H1 (cell line): Measurements from ENCODE around the gene TAF4. TPM values are rescaled to one million over a fixed set of nuclear protein-coding genes. Genes with fewer than 3 reads are reported as not detected.

Source experiments
- CTCF ChIA-PET: fragments of 300-600 bp; sonication (Branson Sonifier 250); formaldehyde crosslinking; loops from one replicate; lab custom pipeline; 2021; ENCODE audit not compliant: partially characterized antibody; lab: Charles Lee
- POLR2A ChIA-PET: fragments of 300-600 bp; sonication (Branson Sonifier 250); formaldehyde crosslinking; loops from one replicate; lab custom pipeline; 2021; ENCODE audit warnings: inconsistent platforms; ENCODE audit not compliant: partially characterized antibody; lab: Charles Lee
- DNase-seq, 2 experiments: peaks; one replicate each; pipeline versions ENCODE4 v3.0.0 to v3.0.0-alpha.2; 2010 to 2022; ENCODE audit warnings: low spot score in 2 of 2, low read depth in 1 of 2, mixed read lengths in 1 of 2
- FAIRE-seq: peaks from 2 replicates; lab custom pipeline; 2011; peaks lifted over from hg19 to GRCh38; lab: Jason Lieb, UNC
- H2AFZ ChIP-seq: 2 replicates; pipeline ENCODE4 v1.8.1; 2012; ENCODE audit warnings: low read length, inconsistent platforms
- H2AK5ac ChIP-seq: 2 replicates; pipeline ENCODE4 v1.6.1; 2013; ENCODE audit warnings: low read depth, low read length
- H2BK120ac ChIP-seq: replicated peaks from 2 replicates; pipeline ENCODE3; 2013; ENCODE audit warnings: low read depth, low read length, inconsistent platforms
- H2BK12ac ChIP-seq: 2 replicates; pipeline ENCODE4 v1.6.1; 2013; ENCODE audit warnings: low read depth, low read length
- H2BK15ac ChIP-seq: 2 replicates; pipeline ENCODE4 v1.6.1; 2013; ENCODE audit warnings: low read length
- H2BK20ac ChIP-seq: 2 replicates; pipeline ENCODE4 v1.6.1; 2013; ENCODE audit warnings: low read length
- H2BK5ac ChIP-seq: 2 replicates; pipeline ENCODE4 v1.6.1; 2013; ENCODE audit warnings: low read depth, low read length
- H3K14ac ChIP-seq: 2 replicates; pipeline ENCODE4 v1.6.1; 2013; ENCODE audit warnings: inconsistent platforms; ENCODE audit not compliant: insufficient read length
- H3K18ac ChIP-seq: 2 replicates; pipeline ENCODE4 v1.6.1; 2013; ENCODE audit warnings: low read length; ENCODE audit errors: extremely low read depth
- H3K23ac ChIP-seq: 2 replicates; pipeline ENCODE4 v1.6.1; 2013; ENCODE audit warnings: inconsistent platforms; ENCODE audit not compliant: insufficient read length
- H3K23me2 ChIP-seq: 2 replicates; pipeline ENCODE4 v1.6.1; 2013; ENCODE audit warnings: low read depth, low read length
- H3K27ac ChIP-seq: 2 replicates; pipeline ENCODE4 v1.6.1; 2011; ENCODE audit warnings: low read depth, low read length, inconsistent platforms
- H3K27me3 ChIP-seq, 4 experiments: replicated peaks in 1 of 4; 1 replicate in 1 of 4; 2 replicates in 3 of 4; pipeline versions ENCODE4 v1.6.1 to v1.8.1; 2011 to 2013; ENCODE audit warnings: low read length in 3 of 4, mild to moderate bottlenecking in 3 of 4, inconsistent platforms in 2 of 4, mixed read lengths in 2 of 4, moderate library complexity in 1 of 4; ENCODE audit not compliant: control insufficient read depth in 3 of 4, insufficient read depth in 3 of 4; ENCODE audit errors: extremely low read depth in 1 of 4
- H3K36me3 ChIP-seq, 4 experiments: 2 replicates each; pipeline versions ENCODE4 v1.6.1 to v1.8.1; 2011 to 2013; ENCODE audit warnings: mild to moderate bottlenecking in 4 of 4, low read length in 3 of 4, moderate library complexity in 2 of 4, control low read depth in 1 of 4, inconsistent platforms in 1 of 4; ENCODE audit not compliant: insufficient read depth in 4 of 4, control insufficient read depth in 2 of 4
- H3K4ac ChIP-seq: replicated peaks from 2 replicates; pipeline ENCODE3; 2013; ENCODE audit warnings: low read length, low read depth, mixed read lengths, inconsistent platforms; ENCODE audit not compliant: insufficient read length
- H3K4me1 ChIP-seq, 4 experiments: replicated peaks in 1 of 4; 1 replicate in 1 of 4; 2 replicates in 3 of 4; pipeline versions ENCODE4 v1.6.1 to v1.8.1; 2011 to 2013; ENCODE audit warnings: low read length in 3 of 4, inconsistent platforms in 2 of 4, mixed read lengths in 1 of 4; ENCODE audit not compliant: insufficient read depth in 4 of 4, control insufficient read depth in 3 of 4
- H3K4me2 ChIP-seq, 2 experiments: 2 replicates each; pipeline versions ENCODE4 v1.6.1 to v1.8.1; 2011 to 2013; ENCODE audit warnings: low read depth in 2 of 2, low read length in 2 of 2, control low read depth in 1 of 2, inconsistent platforms in 1 of 2, mild to moderate bottlenecking in 1 of 2; ENCODE audit not compliant: insufficient read depth in 1 of 2
- H3K4me3 ChIP-seq, 4 experiments: fragments of 200-600, 300-600 bp in 1 of 4; sonication (generic), shearing (Covaris generic), sonication (Bioruptor Twin) in 1 of 4; 2 replicates each; pipeline versions ENCODE4 v1.5.1 to v1.8.1; 2011 to 2016; ENCODE audit warnings: low read length in 4 of 4, low read depth in 3 of 4, control low read depth in 2 of 4, inconsistent platforms in 2 of 4, mild to moderate bottlenecking in 2 of 4, mixed read lengths in 1 of 4, moderate library complexity in 1 of 4; ENCODE audit not compliant: insufficient read depth in 2 of 4; ENCODE audit errors: extremely low read depth in 1 of 4
- H3K56ac ChIP-seq: replicated peaks from 2 replicates; pipeline ENCODE3; 2013; ENCODE audit warnings: low read depth, mild to moderate bottlenecking, mixed read lengths, low read length, inconsistent platforms; ENCODE audit not compliant: insufficient read length
- H3K79me1 ChIP-seq: 2 replicates; pipeline ENCODE4 v1.6.1; 2013; ENCODE audit warnings: low read depth, low read length, control low read depth
- H3K79me2 ChIP-seq, 2 experiments: 2 replicates each; pipeline versions ENCODE4 v1.6.1 to v1.8.1; 2012 to 2013; ENCODE audit warnings: low read length in 2 of 2, mild to moderate bottlenecking in 2 of 2, inconsistent platforms in 1 of 2; ENCODE audit not compliant: insufficient read depth in 2 of 2, control insufficient read depth in 1 of 2
- H3K9ac ChIP-seq, 4 experiments: replicated peaks in 1 of 4; 1 replicate in 1 of 4; 2 replicates in 3 of 4; pipeline versions ENCODE4 v1.6.1 to v1.8.1; 2011 to 2013; ENCODE audit warnings: low read depth in 3 of 4, low read length in 3 of 4, control low read depth in 2 of 4, mild to moderate bottlenecking in 2 of 4, moderate library complexity in 2 of 4, inconsistent platforms in 1 of 4; ENCODE audit errors: extremely low read depth in 1 of 4
- H3K9me3 ChIP-seq, 2 experiments: 2 replicates each; pipeline versions ENCODE4 v1.6.1 to v1.8.1; 2012 to 2013; ENCODE audit warnings: mild to moderate bottlenecking in 2 of 2, moderate library complexity in 2 of 2, control low read depth in 1 of 2, inconsistent platforms in 1 of 2, low read depth in 1 of 2, low read length in 1 of 2, mixed read lengths in 1 of 2; ENCODE audit not compliant: insufficient read depth in 2 of 2
- H4K20me1 ChIP-seq, 2 experiments: replicated peaks in 1 of 2; 2 replicates each; pipeline versions ENCODE3 to v1.8.1; 2011 to 2013; ENCODE audit warnings: inconsistent platforms in 2 of 2, low read length in 2 of 2, mild to moderate bottlenecking in 1 of 2; ENCODE audit not compliant: insufficient read depth in 2 of 2, control insufficient read depth in 1 of 2
- H4K5ac ChIP-seq: 2 replicates; pipeline ENCODE4 v1.6.1; 2013; ENCODE audit warnings: low read length, low read depth, mixed read lengths, inconsistent platforms; ENCODE audit not compliant: insufficient read length
- H4K8ac ChIP-seq: 2 replicates; pipeline ENCODE4 v1.8.0; 2013; ENCODE audit warnings: mild to moderate bottlenecking, moderate library complexity, low read length, inconsistent platforms; ENCODE audit not compliant: insufficient read depth; ENCODE audit errors: extremely low read depth
- H4K91ac ChIP-seq: replicated peaks from 2 replicates; pipeline ENCODE3; 2013; ENCODE audit warnings: low read length, mixed read lengths, inconsistent platforms; ENCODE audit not compliant: insufficient read length
- BCL11A ChIP-seq, 2 experiments: IDR thresholded peaks; one replicate each; pipeline ENCODE4 v1.6.1; 2011; ENCODE audit warnings: low read depth in 2 of 2, low read length in 2 of 2, mild to moderate bottlenecking in 2 of 2
- CBX8 ChIP-seq: fragments of 300-800, 300-1000 bp; sonication (generic); IDR thresholded peaks from 2 replicates; pipeline ENCODE4 v1.7.1; 2016; ENCODE audit warnings: low read depth, low read length, borderline replicate concordance
- EP300 ChIP-seq, 2 experiments: IDR thresholded peaks; 1 replicate in 1 of 2; 2 replicates in 1 of 2; pipeline ENCODE4 v1.6.1; 2011 to 2012; ENCODE audit warnings: low read depth in 2 of 2, low read length in 2 of 2, mild to moderate bottlenecking in 2 of 2, borderline replicate concordance in 1 of 2, inconsistent platforms in 1 of 2, moderate library complexity in 1 of 2
- EZH2 ChIP-seq: fragments of 200-600 bp; sonication (generic); IDR thresholded peaks from 2 replicates; pipeline ENCODE4 v1.7.1; 2012; ENCODE audit warnings: low read depth, mild to moderate bottlenecking, moderate library complexity, low read length, inconsistent platforms; ENCODE audit not compliant: severe bottlenecking
- MAFK ChIP-seq: IDR thresholded peaks from 2 replicates; pipeline ENCODE4 v1.6.1; 2012; ENCODE audit warnings: low read depth, mild to moderate bottlenecking, improper control_type of control experiment, low read length
- RBBP5 ChIP-seq: IDR thresholded peaks from 2 replicates; pipeline ENCODE4 v1.7.1; 2012; ENCODE audit warnings: low read depth, mild to moderate bottlenecking, inconsistent platforms, low read length, moderate library complexity, borderline replicate concordance
- SRF ChIP-seq: IDR thresholded peaks from 2 replicates; pipeline ENCODE4 v1.6.1; 2011; ENCODE audit warnings: mild to moderate bottlenecking, low read depth, low read length, moderate library complexity
- TAF7 ChIP-seq: optimal IDR thresholded peaks from 2 replicates; pipeline ENCODE3; 2011; ENCODE audit warnings: low read depth, mild to moderate bottlenecking, inconsistent platforms, low read length, moderate library complexity, borderline replicate concordance
- TCF12 ChIP-seq: IDR thresholded peaks from 2 replicates; pipeline ENCODE4 v1.6.1; 2011; ENCODE audit warnings: low read depth, mild to moderate bottlenecking, low read length
- WGBS, 2 experiments: shearing (Covaris generic) in 1 of 2; methylation state at CpG; one replicate each; pipeline versions ENCODE4 v1.1.6 to v1.1.7; 2013 to 2015; ENCODE audit warnings: low lambda C conversion rate in 2 of 2, mixed read lengths in 2 of 2, inconsistent platforms in 1 of 2, low coverage in 1 of 2, missing lambda C conversion rate in 1 of 2; ENCODE audit not compliant: insufficient replicate concordance in 2 of 2, insufficient coverage in 1 of 2, insufficient read length in 1 of 2; ENCODE audit errors: extremely low coverage in 1 of 2, missing lambda C conversion rate in 1 of 2; 5-methylcytosine and 5-hydroxymethylcytosine counted together
- polyA plus RNA-seq, 7 experiments: library from polyadenylated mRNA; depleted of rRNA in 3 of 7; stranded (reverse) in 5 of 7; unstranded in 2 of 7; fragments of >200 nt in 5 of 7; fragments of 200-250 nt in 2 of 7; gene quantifications; 1 replicate in 5 of 7; 2 replicates in 1 of 7; 4 replicates in 1 of 7; pipeline versions ENCODE4 v1.2.1 to v1.2.3, GENCODE V29; 2011 to 2013; ENCODE audit warnings: missing spikeins in 2 of 7, mixed read lengths in 2 of 7
- total RNA-seq: library from RNA; stranded (reverse); fragmentation: NEBNext Ultra II Directional; extraction: Animal tissue kit (Norgen Biotek cat#: 25700); gene quantifications from 2 replicates; pipeline ENCODE4 v1.2.1, GENCODE V29; 2021
- TF ChIP-seq, protein P1 (sequence below), 3 experiments: IDR thresholded peaks; 1 replicate in 2 of 3; 2 replicates in 1 of 3; pipeline versions ENCODE4 v1.5.1 to v1.6.1; 2011; ENCODE audit warnings: low read length in 3 of 3, mild to moderate bottlenecking in 3 of 3, inconsistent platforms in 2 of 3, low read depth in 1 of 3, moderate library complexity in 1 of 3; ENCODE audit not compliant: insufficient read depth in 1 of 3; ENCODE audit errors: control extremely low read depth in 1 of 3

Gene TAF4
- total and polyA plus RNA-seq, 2 of the 8 experiments (the other 6 are each of a cell fraction or from before 2014, with no cell fraction given), result 16.0 to 30.1 TPM

DNA sequence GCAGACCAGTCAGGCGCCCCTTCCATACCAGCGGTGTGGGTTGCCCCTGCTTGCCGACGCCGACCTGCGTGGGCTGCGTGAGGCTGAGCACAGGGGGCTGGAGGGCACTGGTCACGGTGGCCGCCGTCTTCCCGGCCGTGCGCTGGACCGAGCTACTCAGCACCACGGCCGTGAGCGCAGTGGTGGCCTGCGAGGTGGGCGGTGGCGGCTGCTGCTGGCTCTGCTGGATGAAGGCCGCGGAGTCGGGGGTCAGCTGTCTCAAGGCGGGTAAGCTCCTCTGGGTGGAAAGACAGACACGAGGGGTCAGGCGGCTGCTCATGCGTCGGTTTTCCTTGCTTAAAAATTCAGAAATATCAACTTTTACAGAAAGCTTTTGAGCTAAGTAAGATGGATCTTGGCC lies 59.2 kb downstream of the TAF4 start:
- no peak overlapping the region for H4K8ac ChIP-seq
- peaks cover 0 to under 1% (median 0%) of the 10 kb centered on the region in 4 experiments; a peak in 2 of 7 replicates for H3K4me1 ChIP-seq
- H2AFZ ChIP-seq, result no peak overlapping the region
- no peak overlapping the region for H4K5ac ChIP-seq
- H3K79me2 ChIP-seq, result peaks cover 0 to 3% of the 10 kb centered on the region in 2 experiments; a peak in 1 of 4 replicates
- no peak overlapping the region for H3K4ac ChIP-seq
- no peak overlapping the region for H2BK15ac ChIP-seq
- H2BK120ac ChIP-seq, result no peak overlapping the region
- H2AK5ac ChIP-seq, result no peak overlapping the region
- H3K56ac ChIP-seq, result no peak overlapping the region
- H3K9me3 ChIP-seq, result no peaks in the 10 kb centered on the region
- H3K4me2 ChIP-seq, result no peak overlapping the region
- H4K91ac ChIP-seq, result no peak overlapping the region
- ChIA-PET CTCF (no interaction called here), POLR2A (interaction anchor here (1.0 kb wide), 1 partner anchor 135 kb away, joined by 3 read pairs; no protein-coding TSS in a partner anchor)
- H3K27ac ChIP-seq, result no peak overlapping the region
- peaks cover 0 to 12% of the 10 kb centered on the region in 2 experiments for H4K20me1 ChIP-seq
- H2BK12ac ChIP-seq, result no peak overlapping the region
- H2BK20ac ChIP-seq, result no peak overlapping the region
- no peak overlapping the region for H3K14ac ChIP-seq
- no peak overlapping the region for H3K23ac ChIP-seq
- H3K9ac ChIP-seq, result no peak overlapping the region
- no peak overlapping the region for H3K18ac ChIP-seq
- no peaks in the 10 kb centered on the region for H3K23me2 ChIP-seq
- H3K36me3 ChIP-seq, result peaks cover 19 to 57% (median 48%) of the 10 kb centered on the region in 4 experiments; a peak in 7 of 8 replicates
- no peaks in the 10 kb centered on the region for H3K27me3 ChIP-seq
- FAIRE-seq, result no peak
- WGBS, 2 experiments, result 93% methylated on average over 16 of the region's 28 CpGs; no CpG with 5 or more reads in 1 of the 2 experiments
- H3K79me1 ChIP-seq, result no peaks in the 10 kb centered on the region; the same call in 1 of the 2 replicates
- DNase-seq, result no peak
- no peak overlapping the region for H2BK5ac ChIP-seq
- H3K4me3 ChIP-seq, result no peak overlapping the region
- TF ChIP-seq SRF (no peak), RBBP5 (no peak), EP300 (IDR thresholded peaks at IDR 0.05; ENCODE audit: borderline replicate concordance in 1 of 2, low read depth in 2 of 2, low read length in 2 of 2) (no peak), CBX8 (no peak), MAFK (no peak), TAF7 (no peak), BCL11A (IDR thresholded peaks at IDR 0.05; ENCODE audit: low read depth in 2 of 2, low read length in 2 of 2) (no peak), EZH2 (no peak), TCF12 (no peak)
- TF ChIP-seq, protein P1, sequence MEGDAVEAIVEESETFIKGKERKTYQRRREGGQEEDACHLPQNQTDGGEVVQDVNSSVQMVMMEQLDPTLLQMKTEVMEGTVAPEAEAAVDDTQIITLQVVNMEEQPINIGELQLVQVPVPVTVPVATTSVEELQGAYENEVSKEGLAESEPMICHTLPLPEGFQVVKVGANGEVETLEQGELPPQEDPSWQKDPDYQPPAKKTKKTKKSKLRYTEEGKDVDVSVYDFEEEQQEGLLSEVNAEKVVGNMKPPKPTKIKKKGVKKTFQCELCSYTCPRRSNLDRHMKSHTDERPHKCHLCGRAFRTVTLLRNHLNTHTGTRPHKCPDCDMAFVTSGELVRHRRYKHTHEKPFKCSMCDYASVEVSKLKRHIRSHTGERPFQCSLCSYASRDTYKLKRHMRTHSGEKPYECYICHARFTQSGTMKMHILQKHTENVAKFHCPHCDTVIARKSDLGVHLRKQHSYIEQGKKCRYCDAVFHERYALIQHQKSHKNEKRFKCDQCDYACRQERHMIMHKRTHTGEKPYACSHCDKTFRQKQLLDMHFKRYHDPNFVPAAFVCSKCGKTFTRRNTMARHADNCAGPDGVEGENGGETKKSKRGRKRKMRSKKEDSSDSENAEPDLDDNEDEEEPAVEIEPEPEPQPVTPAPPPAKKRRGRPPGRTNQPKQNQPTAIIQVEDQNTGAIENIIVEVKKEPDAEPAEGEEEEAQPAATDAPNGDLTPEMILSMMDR (IDR thresholded peaks at IDR 0.05; ENCODE audit: control extremely low read depth in 1 of 3, insufficient read depth in 1 of 3, low read depth in 1 of 3, low read length in 3 of 3), result no peak
